ENCODE data around the gene AHNAK2. TPM values are rescaled to one million over a fixed set of nuclear protein-coding genes. Genes with fewer than 3 reads are reported as not detected.

AHNAK2 gene
- total and polyA plus RNA-seq, 4 donors = 36.1 to 102 (median 37.9) TPM

DNA sequence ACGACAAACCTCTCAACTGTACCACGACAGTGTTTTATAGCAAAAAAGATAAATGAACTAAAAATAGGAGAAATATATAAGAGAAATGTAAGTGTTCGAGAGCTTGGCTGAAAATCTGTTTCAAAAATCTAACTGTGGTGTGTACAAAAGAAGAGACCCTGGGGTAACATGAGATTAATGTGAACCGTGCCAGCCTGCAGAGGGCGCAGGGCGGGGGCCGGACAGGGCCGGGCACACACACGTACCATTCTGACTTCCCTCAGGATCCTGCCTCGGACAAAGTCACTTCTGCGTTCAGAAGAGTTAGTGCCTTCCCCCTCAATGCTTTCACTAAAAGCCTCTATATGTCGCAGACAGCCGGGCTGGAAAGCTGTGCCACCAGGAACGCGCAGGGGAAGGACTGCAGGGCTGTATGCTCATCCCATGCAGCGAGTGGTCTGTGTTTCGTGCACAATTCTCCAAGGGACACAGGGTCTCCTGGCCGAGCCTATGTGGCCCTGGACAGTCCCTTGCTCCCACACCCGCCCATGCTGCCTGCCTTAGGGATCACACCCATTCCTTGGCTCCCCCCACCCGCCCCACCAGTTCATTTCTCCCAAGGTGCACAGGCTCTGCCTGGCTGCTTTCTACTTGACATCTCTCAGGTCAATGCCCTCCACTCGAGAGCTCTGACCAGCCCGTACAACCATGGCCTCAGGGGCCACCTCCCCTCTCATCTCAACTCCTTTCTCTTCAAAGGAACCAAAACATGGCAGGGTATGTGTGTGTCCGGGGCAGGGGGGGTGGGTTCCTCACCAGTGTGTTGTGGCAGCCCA lies 34.2 kb upstream of the AHNAK2 start:
- WGBS (ENCODE audit: insufficient coverage) = 78% methylated on average over 20 of the region's 23 CpGs
- H3K27me3 ChIP-seq (ENCODE audit: control insufficient read depth, insufficient read depth, low read length) = no peaks in the 10 kb centered on the region
- H3K27ac ChIP-seq (ENCODE audit: low read depth, low read length) = no peak overlapping the region
- peaks cover 24% of the 10 kb centered on the region for H3K4me1 ChIP-seq (ENCODE audit: control insufficient read depth, insufficient read depth, low read length)
- no peaks in the 10 kb centered on the region for H3K9me3 ChIP-seq (ENCODE audit: control insufficient read depth, insufficient read depth, low read length)
- peaks cover 39% of the 10 kb centered on the region for H3K36me3 ChIP-seq (ENCODE audit: control insufficient read depth, insufficient read depth, low read length)
- no peak for DNase-seq (ENCODE audit: low read depth in 4 of 6, low spot score in 6 of 6)
- no peak overlapping the region for H3K4me3 ChIP-seq (ENCODE audit: low read depth, low read length)

GRCh38 chr14:105011312-105011990 lies 33.3 kb upstream of the AHNAK2 start:
- H3K4me1 ChIP-seq (ENCODE audit: control insufficient read depth, insufficient read depth, low read length) = peaks cover 24% of the 10 kb centered on the region
- no peak overlapping the region for H3K4me3 ChIP-seq (ENCODE audit: low read depth, low read length)
- H3K36me3 ChIP-seq (ENCODE audit: control insufficient read depth, insufficient read depth, low read length) = peaks cover 48% of the 10 kb centered on the region
- H3K27ac ChIP-seq (ENCODE audit: low read depth, low read length) = no peak overlapping the region
- WGBS (ENCODE audit: insufficient coverage) = 92% methylated on average over 29 of the region's 29 CpGs
- H3K27me3 ChIP-seq (ENCODE audit: control insufficient read depth, insufficient read depth, low read length) = no peaks in the 10 kb centered on the region
- H3K9me3 ChIP-seq (ENCODE audit: control insufficient read depth, insufficient read depth, low read length) = no peaks in the 10 kb centered on the region
- no peak for DNase-seq (ENCODE audit: low read depth in 4 of 6, low spot score in 6 of 6)

DNA sequence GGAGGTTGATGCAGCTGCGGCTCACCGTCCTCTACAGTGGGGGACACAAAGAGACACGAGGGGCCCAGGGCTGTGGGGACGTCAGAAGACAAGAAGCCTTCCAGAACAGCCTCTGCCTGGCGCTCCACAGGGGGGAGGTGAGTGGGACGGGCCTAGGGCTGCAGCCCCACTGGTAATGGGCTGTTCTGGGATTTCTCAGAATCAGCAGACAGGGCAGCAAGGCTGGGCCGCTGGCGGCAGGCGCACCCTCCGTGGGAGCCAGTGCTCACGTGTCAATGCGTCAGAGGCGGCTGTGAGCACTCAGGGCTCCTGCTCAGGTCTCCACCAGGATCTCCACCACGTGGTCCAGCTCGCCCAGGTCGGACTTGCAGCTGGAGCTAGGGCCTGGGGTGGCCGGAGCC lies 32.7 kb upstream of the AHNAK2 start:
- Histone ChIP-seq H3K4me1 (ENCODE audit: control insufficient read depth, insufficient read depth, low read length) (peaks cover 24% of the 10 kb centered on the region), H3K36me3 (ENCODE audit: control insufficient read depth, insufficient read depth, low read length) (peaks cover 53% of the 10 kb centered on the region), H3K9me3 (ENCODE audit: control insufficient read depth, insufficient read depth, low read length) (no peaks in the 10 kb centered on the region), H3K4me3 (ENCODE audit: low read depth, low read length) (no peak overlapping the region), H3K27ac (ENCODE audit: low read depth, low read length) (no peak overlapping the region), H3K27me3 (ENCODE audit: control insufficient read depth, insufficient read depth, low read length) (no peaks in the 10 kb centered on the region)
- no peak for DNase-seq (ENCODE audit: low read depth in 4 of 6, low spot score in 6 of 6)
- 79% methylated on average over 17 of the region's 17 CpGs for WGBS (ENCODE audit: insufficient coverage)

DNA sequence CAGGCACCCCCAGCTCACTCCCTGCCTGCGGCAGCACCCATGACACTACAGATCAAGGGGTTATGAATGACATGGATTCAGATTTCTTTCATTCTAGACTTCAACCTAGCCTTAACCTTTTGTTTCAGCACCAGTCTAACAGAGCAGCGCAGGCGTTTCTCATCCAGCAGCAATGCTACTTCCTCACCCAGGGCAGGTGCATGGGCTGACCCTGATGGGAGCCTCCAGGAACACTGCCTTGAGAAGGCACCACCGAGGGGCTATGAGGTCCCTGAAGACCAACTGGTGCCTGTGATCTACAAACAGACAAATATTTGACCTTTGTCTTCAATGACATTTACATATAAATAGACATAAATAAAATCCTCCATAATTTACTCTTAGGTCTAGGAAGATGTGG lies 31.9 kb upstream of the AHNAK2 start:
- no peak for DNase-seq (ENCODE audit: low read depth in 4 of 6, low spot score in 6 of 6)
- Histone ChIP-seq H3K4me3 (ENCODE audit: low read depth, low read length) (no peak overlapping the region), H3K27ac (ENCODE audit: low read depth, low read length) (no peak overlapping the region), H3K36me3 (ENCODE audit: control insufficient read depth, insufficient read depth, low read length) (peaks cover 60% of the 10 kb centered on the region), H3K4me1 (ENCODE audit: control insufficient read depth, insufficient read depth, low read length) (peaks cover 24% of the 10 kb centered on the region), H3K9me3 (ENCODE audit: control insufficient read depth, insufficient read depth, low read length) (no peaks in the 10 kb centered on the region), H3K27me3 (ENCODE audit: control insufficient read depth, insufficient read depth, low read length) (no peaks in the 10 kb centered on the region)
- WGBS (ENCODE audit: insufficient coverage) = 91% methylated on average over 3 of the region's 4 CpGs

- Histone ChIP-seq H3K27me3 (ENCODE audit: control insufficient read depth, insufficient read depth, low read length) (no peaks in the 10 kb centered on the region), H3K36me3 (ENCODE audit: control insufficient read depth, insufficient read depth, low read length) (peaks cover 58% of the 10 kb centered on the region), H3K4me3 (ENCODE audit: low read depth, low read length) (no peak overlapping the region), H3K4me1 (ENCODE audit: control insufficient read depth, insufficient read depth, low read length) (peaks cover 10% of the 10 kb centered on the region), H3K27ac (ENCODE audit: low read depth, low read length) (no peak overlapping the region), H3K9me3 (ENCODE audit: control insufficient read depth, insufficient read depth, low read length) (no peaks in the 10 kb centered on the region)
- no peak for DNase-seq (ENCODE audit: low read depth in 4 of 6, low spot score in 6 of 6)
- 88% methylated on average over 17 of the region's 19 CpGs for WGBS (ENCODE audit: insufficient coverage)
Measured at GRCh38 chr14:105007593-105008264, 29.6 kb upstream of the AHNAK2 start.

GRCh38 chr14:105006831-105007592 lies 28.8 kb upstream of the AHNAK2 start:
- Histone ChIP-seq H3K27ac (ENCODE audit: low read depth, low read length) (no peak overlapping the region), H3K36me3 (ENCODE audit: control insufficient read depth, insufficient read depth, low read length) (peaks cover 52% of the 10 kb centered on the region)
- 66% methylated on average over 21 of the region's 21 CpGs for WGBS (ENCODE audit: insufficient coverage)

DNA sequence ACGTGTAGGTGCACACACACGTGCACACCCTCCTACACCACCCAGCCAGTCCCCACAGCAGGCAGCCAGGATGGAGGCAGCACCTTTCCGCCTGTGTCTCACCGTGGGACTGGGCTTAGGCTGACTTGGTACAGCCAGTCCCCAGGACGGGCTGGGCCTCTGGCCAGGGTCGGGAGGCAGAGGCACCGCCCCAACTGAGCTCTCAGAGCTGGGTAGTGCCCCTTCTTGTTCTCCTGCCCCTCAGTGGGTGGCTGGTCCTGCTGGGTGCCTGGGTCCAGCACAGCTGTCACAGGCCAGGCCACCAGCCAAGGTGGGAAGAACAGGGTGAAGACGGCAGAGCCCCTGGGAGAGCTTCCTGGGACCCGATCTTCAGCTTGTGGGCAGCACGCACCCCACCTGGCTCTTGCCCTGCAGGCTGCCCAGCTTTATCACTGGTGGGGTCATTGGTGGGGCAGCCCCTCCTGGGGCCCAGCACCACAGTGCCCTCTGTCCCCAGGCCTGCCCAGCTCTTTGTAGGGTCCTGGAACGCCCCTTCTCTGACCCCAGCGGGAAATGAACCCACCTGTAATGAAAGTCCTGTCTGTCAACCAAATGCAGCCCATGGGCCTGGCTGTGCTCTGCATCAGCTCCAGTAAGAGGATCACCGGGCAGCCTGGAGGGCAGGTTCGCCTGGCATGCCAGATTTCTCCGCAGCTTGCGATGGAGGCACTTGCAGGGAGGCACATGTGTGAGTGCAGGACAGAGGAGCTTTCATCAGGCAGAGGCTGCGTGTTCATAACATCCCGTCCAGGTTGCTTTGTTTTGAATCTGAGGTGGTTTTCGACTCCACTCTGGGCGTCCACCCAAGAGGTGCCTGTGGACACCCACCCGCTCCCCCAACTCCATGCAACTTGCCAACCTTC lies 28.0 kb upstream of the AHNAK2 start:
- no peak overlapping the region for H3K27ac ChIP-seq (ENCODE audit: low read depth, low read length)
- DNase-seq (ENCODE audit: low read depth in 4 of 6, low spot score in 6 of 6) = no peak
- no peaks in the 10 kb centered on the region for H3K27me3 ChIP-seq (ENCODE audit: control insufficient read depth, insufficient read depth, low read length)
- 89% methylated on average over 16 of the region's 21 CpGs for WGBS (ENCODE audit: insufficient coverage)
- H3K4me3 ChIP-seq (ENCODE audit: low read depth, low read length) = no peak overlapping the region
- H3K9me3 ChIP-seq (ENCODE audit: control insufficient read depth, insufficient read depth, low read length) = no peaks in the 10 kb centered on the region
- H3K4me1 ChIP-seq (ENCODE audit: control insufficient read depth, insufficient read depth, low read length) = no peaks in the 10 kb centered on the region
- peaks cover 44% of the 10 kb centered on the region for H3K36me3 ChIP-seq (ENCODE audit: control insufficient read depth, insufficient read depth, low read length)

More at GRCh38 chr14:105006831-105007592, 28.8 kb upstream of the AHNAK2 start:
- Histone ChIP-seq H3K4me1 (ENCODE audit: control insufficient read depth, insufficient read depth, low read length) (peaks cover 3% of the 10 kb centered on the region), H3K4me3 (ENCODE audit: low read depth, low read length) (no peak overlapping the region), H3K27me3 (ENCODE audit: control insufficient read depth, insufficient read depth, low read length) (no peaks in the 10 kb centered on the region), H3K9me3 (ENCODE audit: control insufficient read depth, insufficient read depth, low read length) (no peaks in the 10 kb centered on the region)
- no peak for DNase-seq (ENCODE audit: low read depth in 4 of 6, low spot score in 6 of 6)

DNA sequence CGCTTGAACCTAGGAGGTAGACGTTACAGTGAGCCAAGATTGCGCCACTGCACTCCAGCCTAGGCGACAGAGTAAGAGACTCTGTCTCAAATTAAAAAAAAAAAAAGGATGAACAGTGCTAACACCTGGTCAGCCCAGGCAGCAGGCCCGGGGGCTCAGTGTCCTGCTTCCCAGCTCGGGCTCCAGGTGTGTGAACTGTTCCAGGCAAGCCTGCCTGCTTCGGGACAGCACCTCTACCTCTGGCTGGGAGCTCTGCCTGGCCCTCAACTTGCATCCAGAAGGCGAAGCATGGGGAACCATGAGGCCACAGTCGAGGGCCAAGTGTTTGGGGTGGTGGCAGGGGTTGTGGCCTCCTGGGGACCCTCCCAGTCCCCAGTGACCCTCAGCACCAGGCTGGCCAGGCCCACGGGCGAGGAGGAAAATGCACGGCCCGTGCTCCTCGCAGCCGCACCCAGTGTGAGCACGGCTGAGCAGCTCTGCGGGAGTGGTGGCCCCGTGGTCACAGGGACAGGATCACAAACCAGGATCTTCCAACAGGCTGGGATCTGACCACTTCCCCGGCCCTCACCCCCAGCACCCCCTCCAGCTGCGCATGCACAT lies 27.3 kb upstream of the AHNAK2 start:
- H3K36me3 ChIP-seq (ENCODE audit: control insufficient read depth, insufficient read depth, low read length) = peaks cover 38% of the 10 kb centered on the region
- DNase-seq (ENCODE audit: low read depth in 4 of 6, low spot score in 6 of 6) = no peak
- no peaks in the 10 kb centered on the region for H3K9me3 ChIP-seq (ENCODE audit: control insufficient read depth, insufficient read depth, low read length)
- no peaks in the 10 kb centered on the region for H3K4me1 ChIP-seq (ENCODE audit: control insufficient read depth, insufficient read depth, low read length)
- no peaks in the 10 kb centered on the region for H3K27me3 ChIP-seq (ENCODE audit: control insufficient read depth, insufficient read depth, low read length)
- 91% methylated on average over 17 of the region's 20 CpGs for WGBS (ENCODE audit: insufficient coverage)
- no peak overlapping the region for H3K4me3 ChIP-seq (ENCODE audit: low read depth, low read length)
- no peak overlapping the region for H3K27ac ChIP-seq (ENCODE audit: low read depth, low read length)
